Left ventricle myocardium inferior (tissue), 1 donor: ENCODE data around the gene GLIS2. TPM values are rescaled to one million over a fixed set of nuclear protein-coding genes. Genes with fewer than 3 reads are reported as not detected.

ENCODE experiments used
- DNase-seq: peaks from one replicate; pipeline ENCODE4 v3.0.0-alpha.2; 2020
- H3K27ac ChIP-seq: fragments of 200-600 bp; replicated peaks from 2 replicates; pipeline ENCODE4 v1.8.0; 2021
- H3K27me3 ChIP-seq: fragments of 200-600 bp; 2 replicates; pipeline ENCODE4 v1.8.0; 2021; ENCODE audit warnings: low read depth
- H3K36me3 ChIP-seq: fragments of 200-600 bp; 2 replicates; pipeline ENCODE4 v1.8.0; 2021
- H3K4me1 ChIP-seq: fragments of 200-600 bp; 2 replicates; pipeline ENCODE4 v1.8.0; 2021
- H3K4me3 ChIP-seq: fragments of 200-600 bp; 2 replicates; pipeline ENCODE4 v1.8.0; 2021; ENCODE audit warnings: mild to moderate bottlenecking, moderate library complexity
- H3K9me3 ChIP-seq: fragments of 200-600 bp; replicated peaks from 2 replicates; pipeline ENCODE4 v1.8.0; 2021
- intact Hi-C: fragments of 100-400 bp; cut with micrococcal nuclease; formaldehyde crosslinking; loops from one replicate; pipeline ENCODE4 v1.11.0; 2022
- total RNA-seq: library from RNA; stranded (reverse); fragmentation: NEBNext Ultra II Directional; extraction: Animal tissue kit (Norgen Biotek cat#: 25700); gene quantifications from one replicate; pipeline ENCODE4 v1.2.1, GENCODE V29; 2021
- TF ChIP-seq, protein P1 (sequence below): fragments of 200-600 bp; IDR thresholded peaks from 2 replicates; pipeline ENCODE4 v1.8.0; 2021; ENCODE audit warnings: antibody characterized with exemption, mild to moderate bottlenecking, borderline replicate concordance
- donor health status: DM: no; HTN: yes; CAD: no; lungs with severe emphysema.

The GLIS2 gene
- total RNA-seq, 1 donor from 2014 or later = 17.2 TPM

DNA sequence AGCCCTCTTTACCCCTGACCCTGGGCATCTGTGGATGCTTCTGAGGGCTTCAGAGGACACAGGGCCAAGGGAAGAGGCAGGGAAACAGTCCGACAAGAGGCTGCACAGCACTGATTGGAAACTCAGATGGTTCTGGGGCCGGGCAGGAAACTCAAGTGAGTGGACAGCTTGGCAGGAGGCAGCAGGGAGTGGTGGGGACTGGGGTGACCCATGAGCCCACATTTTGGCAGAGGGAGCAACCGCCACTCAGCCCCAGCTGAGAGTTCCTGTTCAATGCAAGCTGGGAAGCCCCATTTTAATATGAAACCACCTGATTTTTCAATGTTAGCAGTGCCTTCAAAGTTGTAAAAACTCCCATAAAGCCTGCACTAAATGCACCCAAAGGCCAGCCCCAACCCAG, 54.3 kb downstream of the GLIS2 start:
- no peaks in the 10 kb centered on the region for H3K9me3 ChIP-seq

DNA sequence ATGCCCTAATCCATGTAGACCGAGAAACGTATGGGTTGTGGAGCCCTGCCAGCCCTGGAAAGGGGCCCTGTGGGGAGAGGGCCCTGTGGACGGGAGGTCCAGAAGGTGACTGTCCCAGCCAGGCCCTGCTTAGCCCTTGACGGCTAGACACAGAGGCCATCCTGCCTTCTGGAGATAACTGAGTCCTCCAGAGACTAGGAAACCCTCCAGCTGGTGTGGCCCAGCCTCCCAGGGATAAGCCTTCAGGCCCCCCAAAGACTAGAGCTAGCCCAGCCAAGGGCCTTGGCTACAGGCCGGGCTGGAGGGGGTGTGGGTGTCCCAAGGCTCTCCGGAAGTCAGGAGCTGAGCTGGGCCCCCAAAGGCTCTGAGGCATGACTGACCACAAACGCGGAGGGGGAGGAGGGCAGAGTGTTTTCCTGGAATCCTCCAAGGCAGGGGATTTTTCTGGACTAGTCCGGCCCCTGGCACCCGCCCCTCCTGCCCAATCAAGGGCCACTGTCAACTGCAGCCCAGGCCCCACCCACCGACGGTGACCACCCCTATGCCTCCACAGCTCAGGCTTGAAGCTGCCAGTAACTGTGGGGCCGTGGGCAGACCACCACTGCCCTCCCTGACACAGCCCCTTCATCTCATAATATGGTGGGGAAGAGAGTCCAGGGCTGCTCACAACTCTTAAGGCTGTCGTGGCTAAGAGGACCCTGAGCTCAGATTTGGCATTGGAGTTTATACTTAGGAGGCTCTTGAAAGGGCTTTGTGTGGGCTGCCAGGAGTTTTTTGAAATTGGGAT, 54.9 kb downstream of the GLIS2 start:
- Histone ChIP-seq H3K36me3 (no peaks in the 10 kb centered on the region), H3K4me3 (peak overlapping the region; percentile 75), H3K27ac (peak overlapping the region; percentile 82), H3K27me3 (no peaks in the 10 kb centered on the region), H3K4me1 (peaks cover 71% of the 10 kb centered on the region), H3K9me3 (no peaks in the 10 kb centered on the region)
- intact Hi-C loops = no loop called here
- TF ChIP-seq, protein P1, sequence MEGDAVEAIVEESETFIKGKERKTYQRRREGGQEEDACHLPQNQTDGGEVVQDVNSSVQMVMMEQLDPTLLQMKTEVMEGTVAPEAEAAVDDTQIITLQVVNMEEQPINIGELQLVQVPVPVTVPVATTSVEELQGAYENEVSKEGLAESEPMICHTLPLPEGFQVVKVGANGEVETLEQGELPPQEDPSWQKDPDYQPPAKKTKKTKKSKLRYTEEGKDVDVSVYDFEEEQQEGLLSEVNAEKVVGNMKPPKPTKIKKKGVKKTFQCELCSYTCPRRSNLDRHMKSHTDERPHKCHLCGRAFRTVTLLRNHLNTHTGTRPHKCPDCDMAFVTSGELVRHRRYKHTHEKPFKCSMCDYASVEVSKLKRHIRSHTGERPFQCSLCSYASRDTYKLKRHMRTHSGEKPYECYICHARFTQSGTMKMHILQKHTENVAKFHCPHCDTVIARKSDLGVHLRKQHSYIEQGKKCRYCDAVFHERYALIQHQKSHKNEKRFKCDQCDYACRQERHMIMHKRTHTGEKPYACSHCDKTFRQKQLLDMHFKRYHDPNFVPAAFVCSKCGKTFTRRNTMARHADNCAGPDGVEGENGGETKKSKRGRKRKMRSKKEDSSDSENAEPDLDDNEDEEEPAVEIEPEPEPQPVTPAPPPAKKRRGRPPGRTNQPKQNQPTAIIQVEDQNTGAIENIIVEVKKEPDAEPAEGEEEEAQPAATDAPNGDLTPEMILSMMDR = no peak
- peak; percentile 75 for DNase-seq

More for the DNA sequence above, 54.3 kb downstream of the GLIS2 start:
- no peak for DNase-seq
- intact Hi-C loops = no loop called here
- Histone ChIP-seq H3K4me3 (no peak overlapping the region), H3K27ac (peak overlapping the region; percentile 82), H3K4me1 (peaks cover 65% of the 10 kb centered on the region), H3K27me3 (no peaks in the 10 kb centered on the region), H3K36me3 (peaks cover 2% of the 10 kb centered on the region)
- TF ChIP-seq, protein P1 = no peak

DNA sequence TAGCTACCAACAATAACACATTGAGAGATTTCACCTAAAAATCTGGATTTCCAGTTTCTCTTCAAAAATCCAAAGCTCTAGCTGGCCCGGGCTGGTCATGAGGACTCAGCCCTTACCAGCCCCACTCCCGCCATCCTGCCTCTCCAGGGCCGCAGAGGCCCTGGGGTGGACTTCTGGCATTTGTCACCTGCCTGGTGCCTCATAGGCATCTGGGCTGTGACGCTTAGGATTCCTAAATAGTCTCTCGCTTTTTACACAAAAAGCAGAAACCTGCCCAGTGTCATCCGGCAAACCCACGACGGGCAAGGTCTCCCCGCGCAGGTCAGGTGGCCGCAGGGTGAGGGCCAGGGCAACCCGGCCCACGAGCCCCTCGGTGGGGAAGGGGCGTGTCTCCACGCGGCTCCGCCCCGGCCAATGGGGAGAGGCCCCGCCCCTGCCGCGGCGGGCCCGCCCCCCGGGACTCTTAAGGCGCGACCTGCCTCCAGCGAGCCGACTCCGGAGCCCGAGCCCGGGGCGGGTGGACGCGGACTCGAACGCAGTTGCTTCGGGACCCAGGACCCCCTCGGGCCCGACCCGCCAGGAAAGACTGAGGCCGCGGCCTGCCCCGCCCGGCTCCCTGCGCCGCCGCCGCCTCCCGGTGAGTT, 55.6 kb downstream of the GLIS2 start, which contains the start of gene VASN:
VASN (plus strand) TSS at position 492 of the 644 bp plus-strand sequence. CDS start 9,030 bp downstream, outside the sequence.
- H3K27ac ChIP-seq = peak within 1 kb of the TSS; percentile 82
- no peaks in the 10 kb centered on the region for H3K36me3 ChIP-seq
- DNase-seq = peak; percentile 83
- H3K4me1 ChIP-seq = peaks cover 78% of the 10 kb centered on the region
- TF ChIP-seq, protein P1 = no peak
- peak within 1 kb of the TSS; percentile 75 for H3K4me3 ChIP-seq
- no peaks in the 10 kb centered on the region for H3K9me3 ChIP-seq
- H3K27me3 ChIP-seq = no peaks in the 10 kb centered on the region
- intact Hi-C loops = no loop called here

DNA sequence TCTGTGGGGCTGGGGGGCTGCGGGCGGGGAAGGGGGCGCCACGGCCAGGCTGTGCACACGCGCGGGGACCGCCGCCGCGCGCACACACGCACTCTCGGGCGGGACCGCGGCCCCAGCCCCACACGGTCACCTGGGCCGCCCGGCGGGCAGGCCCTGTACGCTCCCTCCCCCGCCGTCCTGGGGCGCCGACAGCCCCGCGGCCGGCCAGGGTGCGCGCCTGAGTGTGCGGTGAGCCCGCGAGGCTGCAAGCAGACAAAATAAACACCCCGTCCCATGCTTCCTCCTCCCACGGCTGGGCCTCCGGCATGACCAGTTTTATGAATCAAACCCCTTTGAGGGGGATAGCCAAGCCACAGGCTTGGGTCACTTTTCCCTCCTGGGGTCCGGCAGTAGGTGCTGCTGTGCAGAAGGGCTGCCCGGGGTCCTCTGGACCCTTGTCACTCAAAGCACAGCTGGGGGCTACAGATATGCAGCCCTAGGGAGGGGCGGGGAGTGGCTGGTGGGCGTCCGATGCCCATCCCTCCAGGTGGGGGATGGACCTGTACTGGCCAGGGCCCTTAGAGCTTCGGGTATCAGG, 56.2 kb downstream of the GLIS2 start:
- DNase-seq = peak; percentile 18
- intact Hi-C loops = no loop called here
- H3K27me3 ChIP-seq = no peaks in the 10 kb centered on the region
- H3K4me1 ChIP-seq = peaks cover 84% of the 10 kb centered on the region
- peak overlapping the region; percentile 82 for H3K27ac ChIP-seq
- peak overlapping the region; percentile 75 for H3K4me3 ChIP-seq
- TF ChIP-seq, protein P1 = no peak
- H3K9me3 ChIP-seq = no peaks in the 10 kb centered on the region
- H3K36me3 ChIP-seq = no peaks in the 10 kb centered on the region

DNA sequence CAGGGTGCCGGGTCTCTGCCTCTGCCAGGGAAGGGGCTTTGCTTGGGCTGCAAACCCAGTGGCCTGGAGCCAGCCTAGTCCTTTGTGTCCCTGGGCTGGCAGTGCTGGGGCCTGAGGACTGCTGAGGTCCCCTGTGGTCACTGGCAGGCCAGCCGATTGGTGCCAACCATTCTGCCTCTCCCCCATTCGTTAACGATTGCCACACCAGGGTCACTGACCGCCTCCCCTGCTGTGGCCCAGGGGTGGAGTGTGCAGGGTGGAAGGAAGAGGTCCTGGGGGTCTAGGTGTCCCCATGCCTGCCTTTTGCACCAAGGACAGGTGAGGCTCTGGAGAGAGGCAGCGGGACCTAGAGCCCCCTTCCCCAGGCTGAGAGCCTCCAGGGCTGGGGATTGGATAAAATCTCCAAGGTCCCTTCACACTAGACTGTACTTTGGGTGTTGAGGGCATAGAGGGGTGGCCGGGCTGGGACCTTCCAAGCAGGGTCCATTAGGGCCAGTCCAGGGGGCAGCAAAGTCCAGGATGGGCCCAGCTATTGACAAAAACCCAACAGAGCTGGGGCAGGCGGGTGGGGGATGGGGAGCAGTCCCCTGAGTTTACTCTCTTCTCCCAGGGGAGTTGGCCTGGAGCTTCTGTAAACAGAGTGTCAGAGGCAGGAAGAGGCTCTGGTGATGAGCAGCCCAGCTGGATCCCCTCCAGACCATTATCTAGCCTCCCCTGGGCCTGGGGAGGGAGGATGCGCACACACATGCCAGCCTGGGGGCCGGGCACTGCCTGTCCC, 56.9 kb downstream of the GLIS2 start:
- peak; percentile 30 for DNase-seq
- no peaks in the 10 kb centered on the region for H3K36me3 ChIP-seq
- H3K4me3 ChIP-seq = peak overlapping the region; percentile 75
- TF ChIP-seq, protein P1 = no peak
- no peaks in the 10 kb centered on the region for H3K27me3 ChIP-seq
- peak overlapping the region; percentile 82 for H3K27ac ChIP-seq
- intact Hi-C loops = no loop called here
- no peaks in the 10 kb centered on the region for H3K9me3 ChIP-seq
- peaks cover 91% of the 10 kb centered on the region for H3K4me1 ChIP-seq
